HepG2 (cell line): ENCODE results near the gene PPP2R5B. TPM values are rescaled to one million over a fixed set of nuclear protein-coding genes. Genes with fewer than 3 reads are reported as not detected.

Source experiments
- BCL6 ChIP-seq: IDR thresholded peaks from 2 replicates; pipeline ENCODE4 v1.6.1; 2016; ENCODE audit warnings: missing genetic modification reagents, missing compliant biosample characterization
- E2F2 ChIP-seq: sonication (generic); formaldehyde crosslinking; IDR thresholded peaks from 2 replicates; pipeline ENCODE4 v1.4.0; 2020; ENCODE audit warnings: missing genetic modification reagents, borderline replicate concordance
- ELF3 ChIP-seq: IDR thresholded peaks from 2 replicates; pipeline ENCODE4 v1.6.1; 2016; ENCODE audit warnings: missing genetic modification reagents, missing compliant biosample characterization
- HCFC1 ChIP-seq: fragments of 150-350 bp; IDR thresholded peaks from 2 replicates; pipeline ENCODE4 v1.6.1; 2014; ENCODE audit warnings: low read depth, low read length
- PRDM4 ChIP-seq: sonication (generic); formaldehyde crosslinking; IDR thresholded peaks from 2 replicates; pipeline ENCODE4 v1.9.0; 2021; ENCODE audit warnings: missing genetic modification reagents, borderline replicate concordance
- SOX13 ChIP-seq, 3 experiments: fragments of 450-650 bp in 1 of 3; sonication (generic) in 1 of 3; formaldehyde crosslinking in 1 of 3; IDR thresholded peaks in 2 of 3; conservative IDR thresholded peaks in 1 of 3; 2 replicates each; pipeline versions ENCODE4 v1.5.0 to v1.6.1; 2016 to 2020; ENCODE audit warnings: antibody characterized with exemption in 1 of 3, mild to moderate bottlenecking in 1 of 3, missing compliant biosample characterization in 1 of 3, missing genetic modification reagents in 1 of 3, moderate library complexity in 1 of 3
- SPEN ChIP-seq: sonication (generic); formaldehyde crosslinking; IDR thresholded peaks from 2 replicates; pipeline ENCODE4 v1.5.1; 2020; ENCODE audit warnings: low read depth, mild to moderate bottlenecking, missing genetic modification reagents
- YEATS4 ChIP-seq: sonication (generic); formaldehyde crosslinking; IDR thresholded peaks from 2 replicates; pipeline ENCODE4 v1.4.0; 2020; ENCODE audit warnings: missing genetic modification reagents, borderline replicate concordance
- ZFP91 ChIP-seq: sonication (generic); formaldehyde crosslinking; IDR thresholded peaks from 2 replicates; pipeline ENCODE4 v1.9.0; 2022; ENCODE audit warnings: missing genetic modification reagents, mild to moderate bottlenecking, borderline replicate concordance
- ZMYM4 ChIP-seq: sonication (generic); formaldehyde crosslinking; IDR thresholded peaks from 2 replicates; pipeline ENCODE4 v1.8.1; 2023; ENCODE audit warnings: mild to moderate bottlenecking, missing genetic modification reagents
- ZNF160 ChIP-seq: sonication (generic); formaldehyde crosslinking; IDR thresholded peaks from 2 replicates; pipeline ENCODE4 v1.8.0; 2022; ENCODE audit warnings: mild to moderate bottlenecking, inconsistent platforms, missing genetic modification reagents
- polyA plus RNA-seq, 8 experiments: library from polyadenylated mRNA; depleted of rRNA in 3 of 8; stranded (reverse) in 7 of 8; unstranded in 1 of 8; fragments of >200 nt; fragmentation: Illumina TruSeq in 4 of 8; extraction: Trizol in 4 of 8; gene quantifications; 2 replicates each; pipeline versions ENCODE4 v1.2.1 to v1.2.3, GENCODE V29; 2011 to 2016; ENCODE audit warnings: low read depth in 4 of 8, missing spikeins in 1 of 8, mixed read lengths in 1 of 8; ENCODE audit not compliant: insufficient read depth in 1 of 8
- total RNA-seq, 5 experiments: library from RNA; depleted of rRNA; stranded (reverse); fragments of >200 nt; fragmentation: Illumina TruSeq; extraction: Trizol; gene quantifications; 2 replicates each; pipeline ENCODE4 v1.2.3, GENCODE V29; 2016; ENCODE audit warnings: low read depth in 1 of 5
- TF ChIP-seq, protein P1 (sequence below): sonication (generic); formaldehyde crosslinking; IDR thresholded peaks from 2 replicates; pipeline ENCODE4 v1.4.0; 2020; ENCODE audit warnings: missing genetic modification reagents
- TF ChIP-seq, protein P2 (sequence below): sonication (generic); formaldehyde crosslinking; IDR thresholded peaks from 2 replicates; pipeline ENCODE4 v1.4.0; 2020; ENCODE audit warnings: mild to moderate bottlenecking, missing genetic modification reagents

Gene PPP2R5B
- total and polyA plus RNA-seq, 2 of the 13 experiments (the other 11 are each of a cell fraction or from before 2014, with no cell fraction given), result 2.3 to 8.3 TPM

DNA sequence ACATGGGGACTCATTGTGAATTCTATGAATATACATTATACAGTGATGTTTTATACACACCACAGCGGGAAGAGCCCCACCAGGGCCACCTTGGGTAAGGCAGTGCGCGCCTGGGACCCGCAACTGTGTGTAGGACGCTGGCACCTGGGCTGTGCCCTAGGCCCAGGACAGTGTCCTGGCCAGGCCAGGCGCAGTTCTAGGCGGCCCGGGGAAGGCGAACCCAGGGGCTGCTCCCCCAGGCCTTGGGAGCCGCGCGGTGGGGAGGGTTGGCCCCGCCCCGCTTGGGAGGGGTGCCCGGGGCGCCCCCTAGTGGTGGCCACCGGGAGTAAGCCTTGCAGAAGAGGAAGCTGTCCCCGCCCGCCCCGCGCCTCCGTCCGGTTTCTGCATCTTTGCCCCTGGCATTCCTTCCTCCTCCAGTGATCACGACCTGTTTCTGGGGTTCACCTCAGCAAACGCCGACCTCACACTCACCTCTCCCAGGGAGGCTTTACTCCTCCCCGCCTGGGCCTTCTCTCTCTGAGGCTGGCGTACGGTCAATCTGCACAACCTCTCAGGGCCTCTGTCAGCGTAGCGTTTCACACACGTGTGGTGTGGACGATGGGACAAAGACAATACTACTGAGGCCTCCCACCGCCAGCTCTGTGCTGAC, 36.6 kb upstream of the PPP2R5B start (continued):
- TF ChIP-seq ZFP91 (CRISPR knock-in tag), result peak; percentile 65; the same call in 1 of the 2 replicates
- TF ChIP-seq SOX13 (IDR thresholded peaks at IDR 0.05), result no peak; the same call in 1 of the 2 replicates
- TF ChIP-seq SOX13 (CRISPR knock-in tag; conservative IDR thresholded peaks at IDR 0.05 in 1 of 2, IDR thresholded peaks at IDR 0.05 in 1 of 2), result peak in 1 of 2 experiments; percentile 7; a peak in 1 of 4 replicates
- TF ChIP-seq, protein P1, sequence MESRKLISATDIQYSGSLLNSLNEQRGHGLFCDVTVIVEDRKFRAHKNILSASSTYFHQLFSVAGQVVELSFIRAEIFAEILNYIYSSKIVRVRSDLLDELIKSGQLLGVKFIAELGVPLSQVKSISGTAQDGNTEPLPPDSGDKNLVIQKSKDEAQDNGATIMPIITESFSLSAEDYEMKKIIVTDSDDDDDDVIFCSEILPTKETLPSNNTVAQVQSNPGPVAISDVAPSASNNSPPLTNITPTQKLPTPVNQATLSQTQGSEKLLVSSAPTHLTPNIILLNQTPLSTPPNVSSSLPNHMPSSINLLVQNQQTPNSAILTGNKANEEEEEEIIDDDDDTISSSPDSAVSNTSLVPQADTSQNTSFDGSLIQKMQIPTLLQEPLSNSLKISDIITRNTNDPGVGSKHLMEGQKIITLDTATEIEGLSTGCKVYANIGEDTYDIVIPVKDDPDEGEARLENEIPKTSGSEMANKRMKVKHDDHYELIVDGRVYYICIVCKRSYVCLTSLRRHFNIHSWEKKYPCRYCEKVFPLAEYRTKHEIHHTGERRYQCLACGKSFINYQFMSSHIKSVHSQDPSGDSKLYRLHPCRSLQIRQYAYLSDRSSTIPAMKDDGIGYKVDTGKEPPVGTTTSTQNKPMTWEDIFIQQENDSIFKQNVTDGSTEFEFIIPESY (CRISPR knock-in tag), result 0 out of 2 replicates have a peak, but pooled peaks have one; percentile 20
- TF ChIP-seq HCFC1, result no peak
- TF ChIP-seq E2F2 (CRISPR knock-in tag), result no peak
- TF ChIP-seq ZNF160, result peak; percentile 84; the same call in 1 of the 2 replicates
- TF ChIP-seq BCL6, result peak; percentile 8; the same call in 1 of the 2 replicates
- TF ChIP-seq ELF3, result peak; percentile 70
- TF ChIP-seq, protein P2, sequence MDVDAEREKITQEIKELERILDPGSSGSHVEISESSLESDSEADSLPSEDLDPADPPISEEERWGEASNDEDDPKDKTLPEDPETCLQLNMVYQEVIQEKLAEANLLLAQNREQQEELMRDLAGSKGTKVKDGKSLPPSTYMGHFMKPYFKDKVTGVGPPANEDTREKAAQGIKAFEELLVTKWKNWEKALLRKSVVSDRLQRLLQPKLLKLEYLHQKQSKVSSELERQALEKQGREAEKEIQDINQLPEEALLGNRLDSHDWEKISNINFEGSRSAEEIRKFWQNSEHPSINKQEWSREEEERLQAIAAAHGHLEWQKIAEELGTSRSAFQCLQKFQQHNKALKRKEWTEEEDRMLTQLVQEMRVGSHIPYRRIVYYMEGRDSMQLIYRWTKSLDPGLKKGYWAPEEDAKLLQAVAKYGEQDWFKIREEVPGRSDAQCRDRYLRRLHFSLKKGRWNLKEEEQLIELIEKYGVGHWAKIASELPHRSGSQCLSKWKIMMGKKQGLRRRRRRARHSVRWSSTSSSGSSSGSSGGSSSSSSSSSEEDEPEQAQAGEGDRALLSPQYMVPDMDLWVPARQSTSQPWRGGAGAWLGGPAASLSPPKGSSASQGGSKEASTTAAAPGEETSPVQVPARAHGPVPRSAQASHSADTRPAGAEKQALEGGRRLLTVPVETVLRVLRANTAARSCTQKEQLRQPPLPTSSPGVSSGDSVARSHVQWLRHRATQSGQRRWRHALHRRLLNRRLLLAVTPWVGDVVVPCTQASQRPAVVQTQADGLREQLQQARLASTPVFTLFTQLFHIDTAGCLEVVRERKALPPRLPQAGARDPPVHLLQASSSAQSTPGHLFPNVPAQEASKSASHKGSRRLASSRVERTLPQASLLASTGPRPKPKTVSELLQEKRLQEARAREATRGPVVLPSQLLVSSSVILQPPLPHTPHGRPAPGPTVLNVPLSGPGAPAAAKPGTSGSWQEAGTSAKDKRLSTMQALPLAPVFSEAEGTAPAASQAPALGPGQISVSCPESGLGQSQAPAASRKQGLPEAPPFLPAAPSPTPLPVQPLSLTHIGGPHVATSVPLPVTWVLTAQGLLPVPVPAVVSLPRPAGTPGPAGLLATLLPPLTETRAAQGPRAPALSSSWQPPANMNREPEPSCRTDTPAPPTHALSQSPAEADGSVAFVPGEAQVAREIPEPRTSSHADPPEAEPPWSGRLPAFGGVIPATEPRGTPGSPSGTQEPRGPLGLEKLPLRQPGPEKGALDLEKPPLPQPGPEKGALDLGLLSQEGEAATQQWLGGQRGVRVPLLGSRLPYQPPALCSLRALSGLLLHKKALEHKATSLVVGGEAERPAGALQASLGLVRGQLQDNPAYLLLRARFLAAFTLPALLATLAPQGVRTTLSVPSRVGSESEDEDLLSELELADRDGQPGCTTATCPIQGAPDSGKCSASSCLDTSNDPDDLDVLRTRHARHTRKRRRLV (CRISPR knock-in tag), result peak; percentile 71; the same call in 1 of the 2 replicates
- peak; percentile 70; the same call in 1 of the 2 replicates for TF ChIP-seq YEATS4 (CRISPR knock-in tag)
- peak; percentile 22; the same call in 1 of the 2 replicates for TF ChIP-seq ZMYM4
- peak; percentile 8; the same call in 1 of the 2 replicates for TF ChIP-seq SPEN (CRISPR knock-in tag)
- no peak for TF ChIP-seq PRDM4 (CRISPR knock-in tag)
